ENCODE measurements around the gene WWTR1. TPM values are rescaled to one million over a fixed set of nuclear protein-coding genes. Genes with fewer than 3 reads are reported as not detected.

Gene WWTR1
- total and polyA plus RNA-seq, 2 of the 8 experiments (the other 6 are each of a cell fraction or from before 2014, with no cell fraction given), result 15.7 to 18.6 TPM

DNA sequence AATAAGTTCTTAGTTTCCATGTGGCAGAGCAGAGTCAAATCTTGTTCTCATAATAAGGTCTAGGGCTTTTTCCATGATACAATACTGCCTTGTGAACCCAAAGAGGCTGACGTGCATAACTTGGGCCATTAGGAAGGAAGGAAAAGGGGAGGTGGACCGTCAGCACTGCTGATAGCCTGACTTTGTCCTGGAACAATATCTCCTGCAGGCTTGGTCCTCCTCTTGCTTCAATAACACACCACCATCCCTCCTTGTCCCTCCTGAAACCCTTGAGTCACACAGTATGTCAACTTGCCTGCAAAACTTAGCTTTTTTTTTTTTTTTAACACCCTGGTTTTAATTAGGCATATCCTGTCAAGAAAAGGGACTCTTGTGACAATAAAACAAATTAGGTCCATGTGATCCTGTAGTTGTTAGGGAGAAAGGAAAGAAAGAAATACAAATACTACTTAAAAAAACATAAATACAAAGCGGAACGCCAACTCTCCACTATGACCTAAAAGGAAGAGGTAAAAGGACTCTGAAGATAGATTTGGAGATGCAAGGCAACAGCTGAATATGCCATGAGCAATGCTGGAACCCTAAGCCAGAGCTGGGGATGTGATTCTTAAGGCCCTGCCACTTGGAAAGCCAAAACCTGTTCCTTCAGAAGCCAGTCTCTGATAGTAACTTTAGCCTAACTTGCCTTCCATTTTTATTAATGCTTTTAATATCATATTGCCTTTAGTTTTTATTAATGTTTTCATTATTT, 67.0 kb downstream of the WWTR1 start (continued):
- TF ChIP-seq, protein P1, sequence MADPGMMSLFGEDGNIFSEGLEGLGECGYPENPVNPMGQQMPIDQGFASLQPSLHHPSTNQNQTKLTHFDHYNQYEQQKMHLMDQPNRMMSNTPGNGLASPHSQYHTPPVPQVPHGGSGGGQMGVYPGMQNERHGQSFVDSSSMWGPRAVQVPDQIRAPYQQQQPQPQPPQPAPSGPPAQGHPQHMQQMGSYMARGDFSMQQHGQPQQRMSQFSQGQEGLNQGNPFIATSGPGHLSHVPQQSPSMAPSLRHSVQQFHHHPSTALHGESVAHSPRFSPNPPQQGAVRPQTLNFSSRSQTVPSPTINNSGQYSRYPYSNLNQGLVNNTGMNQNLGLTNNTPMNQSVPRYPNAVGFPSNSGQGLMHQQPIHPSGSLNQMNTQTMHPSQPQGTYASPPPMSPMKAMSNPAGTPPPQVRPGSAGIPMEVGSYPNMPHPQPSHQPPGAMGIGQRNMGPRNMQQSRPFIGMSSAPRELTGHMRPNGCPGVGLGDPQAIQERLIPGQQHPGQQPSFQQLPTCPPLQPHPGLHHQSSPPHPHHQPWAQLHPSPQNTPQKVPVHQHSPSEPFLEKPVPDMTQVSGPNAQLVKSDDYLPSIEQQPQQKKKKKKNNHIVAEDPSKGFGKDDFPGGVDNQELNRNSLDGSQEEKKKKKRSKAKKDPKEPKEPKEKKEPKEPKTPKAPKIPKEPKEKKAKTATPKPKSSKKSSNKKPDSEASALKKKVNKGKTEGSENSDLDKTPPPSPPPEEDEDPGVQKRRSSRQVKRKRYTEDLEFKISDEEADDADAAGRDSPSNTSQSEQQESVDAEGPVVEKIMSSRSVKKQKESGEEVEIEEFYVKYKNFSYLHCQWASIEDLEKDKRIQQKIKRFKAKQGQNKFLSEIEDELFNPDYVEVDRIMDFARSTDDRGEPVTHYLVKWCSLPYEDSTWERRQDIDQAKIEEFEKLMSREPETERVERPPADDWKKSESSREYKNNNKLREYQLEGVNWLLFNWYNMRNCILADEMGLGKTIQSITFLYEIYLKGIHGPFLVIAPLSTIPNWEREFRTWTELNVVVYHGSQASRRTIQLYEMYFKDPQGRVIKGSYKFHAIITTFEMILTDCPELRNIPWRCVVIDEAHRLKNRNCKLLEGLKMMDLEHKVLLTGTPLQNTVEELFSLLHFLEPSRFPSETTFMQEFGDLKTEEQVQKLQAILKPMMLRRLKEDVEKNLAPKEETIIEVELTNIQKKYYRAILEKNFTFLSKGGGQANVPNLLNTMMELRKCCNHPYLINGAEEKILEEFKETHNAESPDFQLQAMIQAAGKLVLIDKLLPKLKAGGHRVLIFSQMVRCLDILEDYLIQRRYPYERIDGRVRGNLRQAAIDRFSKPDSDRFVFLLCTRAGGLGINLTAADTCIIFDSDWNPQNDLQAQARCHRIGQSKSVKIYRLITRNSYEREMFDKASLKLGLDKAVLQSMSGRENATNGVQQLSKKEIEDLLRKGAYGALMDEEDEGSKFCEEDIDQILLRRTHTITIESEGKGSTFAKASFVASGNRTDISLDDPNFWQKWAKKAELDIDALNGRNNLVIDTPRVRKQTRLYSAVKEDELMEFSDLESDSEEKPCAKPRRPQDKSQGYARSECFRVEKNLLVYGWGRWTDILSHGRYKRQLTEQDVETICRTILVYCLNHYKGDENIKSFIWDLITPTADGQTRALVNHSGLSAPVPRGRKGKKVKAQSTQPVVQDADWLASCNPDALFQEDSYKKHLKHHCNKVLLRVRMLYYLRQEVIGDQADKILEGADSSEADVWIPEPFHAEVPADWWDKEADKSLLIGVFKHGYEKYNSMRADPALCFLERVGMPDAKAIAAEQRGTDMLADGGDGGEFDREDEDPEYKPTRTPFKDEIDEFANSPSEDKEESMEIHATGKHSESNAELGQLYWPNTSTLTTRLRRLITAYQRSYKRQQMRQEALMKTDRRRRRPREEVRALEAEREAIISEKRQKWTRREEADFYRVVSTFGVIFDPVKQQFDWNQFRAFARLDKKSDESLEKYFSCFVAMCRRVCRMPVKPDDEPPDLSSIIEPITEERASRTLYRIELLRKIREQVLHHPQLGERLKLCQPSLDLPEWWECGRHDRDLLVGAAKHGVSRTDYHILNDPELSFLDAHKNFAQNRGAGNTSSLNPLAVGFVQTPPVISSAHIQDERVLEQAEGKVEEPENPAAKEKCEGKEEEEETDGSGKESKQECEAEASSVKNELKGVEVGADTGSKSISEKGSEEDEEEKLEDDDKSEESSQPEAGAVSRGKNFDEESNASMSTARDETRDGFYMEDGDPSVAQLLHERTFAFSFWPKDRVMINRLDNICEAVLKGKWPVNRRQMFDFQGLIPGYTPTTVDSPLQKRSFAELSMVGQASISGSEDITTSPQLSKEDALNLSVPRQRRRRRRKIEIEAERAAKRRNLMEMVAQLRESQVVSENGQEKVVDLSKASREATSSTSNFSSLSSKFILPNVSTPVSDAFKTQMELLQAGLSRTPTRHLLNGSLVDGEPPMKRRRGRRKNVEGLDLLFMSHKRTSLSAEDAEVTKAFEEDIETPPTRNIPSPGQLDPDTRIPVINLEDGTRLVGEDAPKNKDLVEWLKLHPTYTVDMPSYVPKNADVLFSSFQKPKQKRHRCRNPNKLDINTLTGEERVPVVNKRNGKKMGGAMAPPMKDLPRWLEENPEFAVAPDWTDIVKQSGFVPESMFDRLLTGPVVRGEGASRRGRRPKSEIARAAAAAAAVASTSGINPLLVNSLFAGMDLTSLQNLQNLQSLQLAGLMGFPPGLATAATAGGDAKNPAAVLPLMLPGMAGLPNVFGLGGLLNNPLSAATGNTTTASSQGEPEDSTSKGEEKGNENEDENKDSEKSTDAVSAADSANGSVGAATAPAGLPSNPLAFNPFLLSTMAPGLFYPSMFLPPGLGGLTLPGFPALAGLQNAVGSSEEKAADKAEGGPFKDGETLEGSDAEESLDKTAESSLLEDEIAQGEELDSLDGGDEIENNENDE (IDR thresholded peaks at IDR 0.05; ENCODE audit: insufficient replicate concordance, low read length), result no peak
- TF ChIP-seq CREB1 (IDR thresholded peaks at IDR 0.05) (no peak), HDAC2 (IDR thresholded peaks at IDR 0.05; ENCODE audit: borderline replicate concordance in 1 of 2, low read depth in 2 of 2, low read length in 2 of 2) (no peak), NANOG (IDR thresholded peaks at IDR 0.05; ENCODE audit: insufficient read depth, low read depth, low read length, poor library complexity, severe bottlenecking) (no peak)
